Measurements from ENCODE around the gene TAS2R40. TPM values are rescaled to one million over a fixed set of nuclear protein-coding genes. Genes with fewer than 3 reads are reported as not detected.

Gene TAS2R40
- total RNA-seq, 1 donor from 2014 or later = not detected

DNA sequence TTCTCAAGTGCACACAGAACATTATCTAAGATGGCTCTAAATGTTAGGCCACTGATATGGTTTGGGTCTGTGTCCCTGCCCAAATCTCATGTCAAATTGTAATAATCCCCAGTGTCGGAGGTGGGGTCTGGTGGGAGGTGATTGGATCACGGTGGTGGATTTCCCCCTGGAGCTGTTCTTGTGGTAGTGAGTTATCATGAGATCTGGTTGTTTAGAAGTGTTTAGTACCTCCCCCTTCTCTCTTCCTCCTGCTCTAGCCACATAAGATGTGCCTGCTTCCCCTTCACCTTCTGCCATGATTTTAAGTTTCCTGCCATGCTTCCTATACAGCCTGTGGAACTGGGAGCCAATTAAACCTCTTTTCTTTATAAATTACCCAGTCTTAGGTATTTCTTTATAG lies 30.2 kb downstream of the TAS2R40 start:
- H3K36me3 ChIP-seq = no peaks in the 10 kb centered on the region

GRCh38 chr7:143255564-143255963 lies 33.7 kb downstream of the TAS2R40 start:
- H3K4me3 ChIP-seq = no peak overlapping the region
- H3K27me3 ChIP-seq = no peaks in the 10 kb centered on the region

More for the DNA sequence above, 30.2 kb downstream of the TAS2R40 start:
- Histone ChIP-seq H3K4me3 (no peak overlapping the region), H3K27ac (no peak overlapping the region), H3K27me3 (no peaks in the 10 kb centered on the region), H3K4me1 (no peaks in the 10 kb centered on the region), H3K9me3 (no peaks in the 10 kb centered on the region)
- DNase-seq (ENCODE audit: low spot score in 2 of 2) = no peak
- no peak for TF ChIP-seq CTCF (IDR thresholded peaks at IDR 0.05)
- intact Hi-C loops (cut with DNase I) = no loop called here

GRCh38 chr7:143256325-143256724 lies 34.5 kb downstream of the TAS2R40 start:
- DNase-seq (ENCODE audit: low spot score in 2 of 2) = no peak
- intact Hi-C loops (cut with DNase I) = no loop called here
- Histone ChIP-seq H3K4me3 (no peak overlapping the region), H3K27me3 (no peaks in the 10 kb centered on the region), H3K4me1 (no peaks in the 10 kb centered on the region), H3K9me3 (no peaks in the 10 kb centered on the region), H3K36me3 (no peaks in the 10 kb centered on the region), H3K27ac (no peak overlapping the region)
- TF ChIP-seq CTCF (IDR thresholded peaks at IDR 0.05) = no peak

More at GRCh38 chr7:143255564-143255963, 33.7 kb downstream of the TAS2R40 start:
- Histone ChIP-seq H3K36me3 (no peaks in the 10 kb centered on the region), H3K4me1 (no peaks in the 10 kb centered on the region), H3K27ac (no peak overlapping the region), H3K9me3 (no peaks in the 10 kb centered on the region)
- TF ChIP-seq CTCF (IDR thresholded peaks at IDR 0.05) = no peak
- intact Hi-C loops (cut with DNase I) = no loop called here
- no peak for DNase-seq (ENCODE audit: low spot score in 2 of 2)

DNA sequence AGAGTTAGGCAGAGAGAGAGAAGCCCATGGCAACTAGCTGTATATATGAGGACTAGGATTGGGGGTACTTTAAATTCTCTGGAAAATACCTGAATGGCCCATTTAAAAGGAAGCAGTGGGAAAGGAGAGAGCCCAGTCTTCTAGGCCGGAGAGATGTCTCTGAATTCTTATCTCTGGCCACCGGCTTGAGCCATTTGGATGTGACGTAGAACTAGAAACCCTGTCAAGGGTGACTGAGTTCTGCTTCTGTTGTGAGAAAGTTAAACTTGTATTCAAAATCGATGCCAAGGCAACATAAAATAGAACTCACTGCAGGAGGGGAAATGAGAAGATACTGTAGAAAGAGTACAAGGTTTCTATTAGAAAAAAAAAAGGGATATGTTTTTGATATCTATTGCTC lies 35.1 kb downstream of the TAS2R40 start:
- no peak for TF ChIP-seq CTCF (IDR thresholded peaks at IDR 0.05)
- no peaks in the 10 kb centered on the region for H3K9me3 ChIP-seq

DNA sequence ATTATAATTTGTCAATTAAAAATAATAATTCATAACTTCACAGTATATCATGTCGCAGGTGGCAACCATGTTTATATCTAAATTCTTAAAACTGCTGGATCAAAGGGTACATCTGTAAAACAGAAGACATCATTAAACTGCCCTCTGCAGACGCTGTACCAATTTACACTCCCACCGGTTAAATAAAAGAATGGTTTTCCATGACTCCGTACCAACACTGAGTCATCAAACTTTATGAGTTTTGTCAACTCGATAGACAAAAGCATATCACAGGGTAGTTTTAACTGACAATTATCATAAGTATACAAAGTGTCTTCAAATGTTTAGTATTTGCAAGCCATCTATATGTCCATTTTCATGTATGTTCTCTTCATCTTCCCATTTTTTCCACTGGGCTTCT lies 35.7 kb downstream of the TAS2R40 start:
- Histone ChIP-seq H3K9me3 (no peaks in the 10 kb centered on the region), H3K4me3 (no peak overlapping the region), H3K27ac (no peak overlapping the region), H3K4me1 (no peaks in the 10 kb centered on the region), H3K27me3 (no peaks in the 10 kb centered on the region), H3K36me3 (no peaks in the 10 kb centered on the region)
- intact Hi-C loops (cut with DNase I) = no loop called here
- no peak for TF ChIP-seq CTCF (IDR thresholded peaks at IDR 0.05)
- DNase-seq (ENCODE audit: low spot score in 2 of 2) = no peak

More for the DNA sequence above, 35.1 kb downstream of the TAS2R40 start:
- no peaks in the 10 kb centered on the region for H3K27me3 ChIP-seq
- no peaks in the 10 kb centered on the region for H3K36me3 ChIP-seq
- H3K27ac ChIP-seq = no peak overlapping the region
- no peak for DNase-seq (ENCODE audit: low spot score in 2 of 2)
- no peak overlapping the region for H3K4me3 ChIP-seq
- H3K4me1 ChIP-seq = no peaks in the 10 kb centered on the region
- intact Hi-C loops (cut with DNase I) = no loop called here

DNA sequence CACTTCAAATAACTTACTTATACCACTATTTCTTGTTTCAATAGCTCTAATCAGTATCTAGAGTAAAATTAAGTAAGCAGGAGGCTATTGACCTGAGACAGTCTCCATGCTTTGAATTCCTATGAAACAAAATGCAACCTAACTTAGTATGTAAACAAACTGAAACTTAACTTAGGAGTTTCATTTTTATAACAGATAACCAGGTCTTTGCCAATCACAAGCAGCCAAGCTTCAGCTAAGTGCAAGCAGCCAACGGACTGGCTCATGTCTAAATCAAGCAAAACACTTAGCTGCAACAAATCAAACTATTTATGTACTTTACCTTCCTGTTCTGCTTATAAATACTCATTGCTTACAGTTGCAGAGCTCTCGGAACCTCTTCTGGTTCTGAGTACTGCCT lies 37.0 kb downstream of the TAS2R40 start:
- intact Hi-C loops (cut with DNase I) = no loop called here
- DNase-seq (ENCODE audit: low spot score in 2 of 2) = no peak
- Histone ChIP-seq H3K4me3 (no peak overlapping the region), H3K36me3 (no peaks in the 10 kb centered on the region), H3K9me3 (no peaks in the 10 kb centered on the region), H3K27ac (no peak overlapping the region), H3K4me1 (peaks cover 0 to under 1% of the 10 kb centered on the region in 2 donors), H3K27me3 (no peaks in the 10 kb centered on the region)
- TF ChIP-seq CTCF (IDR thresholded peaks at IDR 0.05) = no peak
